HepG2 (cell line): ENCODE data around the gene PHF3. TPM values are rescaled to one million over a fixed set of nuclear protein-coding genes. Genes with fewer than 3 reads are reported as not detected.

Experiments used
- AHR ChIP-seq: IDR thresholded peaks from 2 replicates; pipeline ENCODE4 v1.6.1; 2018; ENCODE audit warnings: missing genetic modification reagents, missing compliant biosample characterization
- CHD4 ChIP-seq: fragments of 200-600 bp; sonication (generic); IDR thresholded peaks from 2 replicates; pipeline ENCODE4 v1.7.0; 2017; ENCODE audit warnings: mild to moderate bottlenecking, low read length, borderline replicate concordance
- CREB3 ChIP-seq: sonication (generic); formaldehyde crosslinking; IDR thresholded peaks from 2 replicates; pipeline ENCODE4 v1.5.0; 2020; ENCODE audit warnings: missing genetic modification reagents
- FOXA3 ChIP-seq: IDR thresholded peaks from 2 replicates; pipeline ENCODE4 v1.6.1; 2016; ENCODE audit warnings: missing genetic modification reagents, missing compliant biosample characterization
- HHEX ChIP-seq: IDR thresholded peaks from 2 replicates; pipeline ENCODE4 v1.6.1; 2016; ENCODE audit warnings: control low read depth
- KMT2A ChIP-seq: sonication (generic); formaldehyde crosslinking; IDR thresholded peaks from 2 replicates; pipeline ENCODE4 v1.4.0; 2020; ENCODE audit warnings: missing genetic modification reagents
- LRRFIP1 ChIP-seq: sonication (generic); formaldehyde crosslinking; conservative IDR thresholded peaks from 2 replicates; pipeline ENCODE4 v1.4.0; 2020; ENCODE audit warnings: missing genetic modification reagents
- MTA1 ChIP-seq: sonication (generic); formaldehyde crosslinking; IDR thresholded peaks from 2 replicates; pipeline ENCODE4 v1.4.0; 2020; ENCODE audit warnings: missing genetic modification reagents, mild to moderate bottlenecking, borderline replicate concordance
- PAX8 ChIP-seq: sonication (generic); formaldehyde crosslinking; IDR thresholded peaks from 2 replicates; pipeline ENCODE4 v1.8.0; 2022; ENCODE audit warnings: mild to moderate bottlenecking, missing genetic modification reagents, borderline replicate concordance
- PCBP2 ChIP-seq: fragments of 200-400 bp; formaldehyde crosslinking; optimal IDR thresholded peaks from 2 replicates; pipeline ENCODE3; 2018; ENCODE audit warnings: low read length, low read depth; ENCODE audit not compliant: poor library complexity, severe bottlenecking
- PPARG ChIP-seq: conservative IDR thresholded peaks from 2 replicates; pipeline ENCODE4 v1.6.1; 2016; ENCODE audit warnings: missing biosample characterization, missing genetic modification reagents
- RBFOX2 ChIP-seq: fragments of 200-400 bp; formaldehyde crosslinking; IDR thresholded peaks from 2 replicates; pipeline ENCODE4 v1.6.1; 2017; ENCODE audit warnings: low read depth, mild to moderate bottlenecking, low read length
- RORA ChIP-seq: sonication (generic); formaldehyde crosslinking; IDR thresholded peaks from 2 replicates; pipeline ENCODE4 v1.5.0; 2020; ENCODE audit warnings: mild to moderate bottlenecking, missing genetic modification reagents, moderate library complexity
- TOE1 ChIP-seq: sonication (generic); formaldehyde crosslinking; IDR thresholded peaks from 2 replicates; pipeline ENCODE4 v1.4.0; 2020; ENCODE audit warnings: mild to moderate bottlenecking, missing genetic modification reagents
- U2AF2 ChIP-seq: fragments of 200-400 bp; formaldehyde crosslinking; IDR thresholded peaks from 2 replicates; pipeline ENCODE4 v1.6.1; 2017; ENCODE audit warnings: low read depth, mild to moderate bottlenecking, low read length
- ZNF292 ChIP-seq: sonication (generic); formaldehyde crosslinking; IDR thresholded peaks from 2 replicates; pipeline ENCODE4 v1.8.1; 2022; ENCODE audit warnings: mild to moderate bottlenecking, low read depth, missing genetic modification reagents, borderline replicate concordance
- ZNF33B ChIP-seq: sonication (generic); formaldehyde crosslinking; IDR thresholded peaks from 2 replicates; pipeline ENCODE4 v1.5.1; 2020; ENCODE audit warnings: mild to moderate bottlenecking, missing genetic modification reagents
- ZNF605 ChIP-seq: sonication (generic); formaldehyde crosslinking; IDR thresholded peaks from 2 replicates; pipeline ENCODE4 v1.8.0; 2022; ENCODE audit warnings: mild to moderate bottlenecking, missing genetic modification reagents
- ZNF614 ChIP-seq: IDR thresholded peaks from 2 replicates; pipeline ENCODE4 v1.6.1; 2018; ENCODE audit warnings: missing biosample characterization, missing genetic modification reagents, inconsistent platforms, borderline replicate concordance
- ZNF709 ChIP-seq: sonication (generic); formaldehyde crosslinking; IDR thresholded peaks from 2 replicates; pipeline ENCODE4 v1.5.0; 2020; ENCODE audit warnings: mild to moderate bottlenecking, missing genetic modification reagents
- ZNF75D ChIP-seq: sonication (generic); formaldehyde crosslinking; IDR thresholded peaks from 2 replicates; pipeline ENCODE4 v1.8.1; 2023; ENCODE audit warnings: missing genetic modification reagents, mild to moderate bottlenecking, borderline replicate concordance
- ZNF782 ChIP-seq: sonication (generic); formaldehyde crosslinking; IDR thresholded peaks from 2 replicates; pipeline ENCODE4 v1.4.0; 2020; ENCODE audit warnings: missing genetic modification reagents, mild to moderate bottlenecking, borderline replicate concordance
- ZNF788 ChIP-seq: sonication (generic); formaldehyde crosslinking; IDR thresholded peaks from 2 replicates; pipeline ENCODE4 v1.5.0; 2020; ENCODE audit warnings: mild to moderate bottlenecking, missing genetic modification reagents, borderline replicate concordance
- ZNF790 ChIP-seq: sonication (generic); formaldehyde crosslinking; IDR thresholded peaks from 2 replicates; pipeline ENCODE4 v1.8.0; 2022; ENCODE audit warnings: missing genetic modification reagents, mild to moderate bottlenecking, borderline replicate concordance
- ZNF792 ChIP-seq: IDR thresholded peaks from 2 replicates; pipeline ENCODE4 v1.6.1; 2016
- ZNF839 ChIP-seq: sonication (generic); formaldehyde crosslinking; IDR thresholded peaks from 2 replicates; pipeline ENCODE4 v1.4.0; 2020; ENCODE audit warnings: missing genetic modification reagents, mild to moderate bottlenecking, borderline replicate concordance
- polyA plus RNA-seq, 8 experiments: library from polyadenylated mRNA; depleted of rRNA in 3 of 8; stranded (reverse) in 7 of 8; unstranded in 1 of 8; fragments of >200 nt; fragmentation: Illumina TruSeq in 4 of 8; extraction: Trizol in 4 of 8; gene quantifications; 2 replicates each; pipeline versions ENCODE4 v1.2.1 to v1.2.3, GENCODE V29; 2011 to 2016; ENCODE audit warnings: low read depth in 4 of 8, missing spikeins in 1 of 8, mixed read lengths in 1 of 8; ENCODE audit not compliant: insufficient read depth in 1 of 8
- total RNA-seq, 5 experiments: library from RNA; depleted of rRNA; stranded (reverse); fragments of >200 nt; fragmentation: Illumina TruSeq; extraction: Trizol; gene quantifications; 2 replicates each; pipeline ENCODE4 v1.2.3, GENCODE V29; 2016; ENCODE audit warnings: low read depth in 1 of 5

The PHF3 gene
- total and polyA plus RNA-seq, 2 of the 13 experiments (the other 11 are each of a cell fraction or from before 2014, with no cell fraction given) = 19.8 to 70.4 TPM

- TF ChIP-seq FOXA3 (CRISPR knock-in tag) (peak; percentile 88), ZNF792 (CRISPR knock-in tag) (no peak; the same call in 1 of the 2 replicates), KMT2A (0 out of 2 replicates have a peak, but pooled peaks have one; percentile 14), ZNF605 (CRISPR knock-in tag) (no peak), PCBP2 (no peak), ZNF292 (CRISPR knock-in tag) (no peak), HHEX (no peak), CHD4 (no peak), PPARG (CRISPR knock-in tag) (peak; percentile 80), RBFOX2 (no peak), ZNF614 (CRISPR knock-in tag) (peak; percentile 55; the same call in 1 of the 2 replicates), PAX8 (CRISPR knock-in tag) (no peak), ZNF839 (no peak), AHR (CRISPR knock-in tag) (no peak; the same call in 1 of the 2 replicates), LRRFIP1 (CRISPR knock-in tag) (no peak), ZNF788 (no peak), CREB3 (CRISPR knock-in tag) (no peak), ZNF709 (CRISPR knock-in tag) (no peak), MTA1 (CRISPR knock-in tag) (no peak), ZNF75D (CRISPR knock-in tag) (no peak), ZNF790 (CRISPR knock-in tag) (no peak), ZNF33B (no peak), RORA (CRISPR knock-in tag) (no peak), ZNF782 (CRISPR knock-in tag) (no peak), TOE1 (CRISPR knock-in tag) (no peak), U2AF2 (no peak)
Observed at GRCh38 chr6:63589952-63590411, 45.6 kb upstream of the PHF3 start (continued).
